ENCODE data around the gene OXNAD1. TPM values are rescaled to one million over a fixed set of nuclear protein-coding genes. Genes with fewer than 3 reads are reported as not detected.

The OXNAD1 gene
- total RNA-seq, 1 experiment from 2014 or later: 23.7 TPM

- H3K4me2 ChIP-seq (ENCODE audit: insufficient read depth, insufficient read length, low read length): no peak overlapping the region
- no peak overlapping the region for H2BK15ac ChIP-seq (ENCODE audit: low read depth, low read length)
- no peak overlapping the region for H3K18ac ChIP-seq (ENCODE audit: insufficient read length, low read depth, low read length)
- no peak overlapping the region for H4K91ac ChIP-seq (ENCODE audit: insufficient read length, low read depth, low read length)
- no peak overlapping the region for H3K14ac ChIP-seq (ENCODE audit: insufficient read depth, low read length)
- H3K9me3 ChIP-seq (ENCODE audit: control insufficient read depth, low read depth, low read length): no peaks in the 10 kb centered on the region
- Mint-ChIP-seq H3K27me3 (ENCODE audit: low read depth) (no peaks in the 10 kb centered on the region), H3K4me3 (no peak overlapping the region), H3K9me3 (no peaks in the 10 kb centered on the region), H3K4me1 (no peaks in the 10 kb centered on the region), H3K36me3 (ENCODE audit: insufficient read depth in 1 of 3, low read depth in 3 of 3) (peaks cover 4 to 26% (median 15%) of the 10 kb centered on the region in 3 experiments; a peak in 5 of 7 replicates), H3K27ac (no peak overlapping the region)
- H2BK120ac ChIP-seq (ENCODE audit: low read depth, low read length, poor library complexity, severe bottlenecking): no peak overlapping the region
- no peak overlapping the region for H3T11ph ChIP-seq (ENCODE audit: low read length)
- no peak overlapping the region for H4K8ac ChIP-seq (replicated peaks; ENCODE audit: insufficient read length, low read depth, low read length)
- no peaks in the 10 kb centered on the region for H3K79me2 ChIP-seq (ENCODE audit: insufficient read depth, low read length)
- no peaks in the 10 kb centered on the region for H3K79me1 ChIP-seq (ENCODE audit: insufficient read depth, low read depth, low read length, poor library complexity, severe bottlenecking)
- H2AK5ac ChIP-seq (ENCODE audit: insufficient read length, low read length): no peak overlapping the region
- H3K4me1 ChIP-seq (ENCODE audit: insufficient read depth, low read length): no peaks in the 10 kb centered on the region
- DNase-seq: no peak
- H3K27ac ChIP-seq (ENCODE audit: insufficient read length, low read depth, low read length): no peak overlapping the region
- no peak overlapping the region for H2BK20ac ChIP-seq (ENCODE audit: low read depth, low read length, poor library complexity, severe bottlenecking)
- H4K5ac ChIP-seq (ENCODE audit: insufficient read length, low read depth, low read length): no peak overlapping the region
- no peak overlapping the region for H3K23ac ChIP-seq (ENCODE audit: insufficient read length, low read depth, low read length)
- TF ChIP-seq CTCF (conservative IDR thresholded peaks at IDR 0.05): no peak
- no peak overlapping the region for H2AFZ ChIP-seq (ENCODE audit: low read length)
- H3K9ac ChIP-seq (ENCODE audit: extremely low read depth, insufficient read length, low read length): no peak overlapping the region
- H3K56ac ChIP-seq (ENCODE audit: insufficient read length, low read depth, low read length): no peak overlapping the region
- WGBS (ENCODE audit: extremely low coverage, insufficient read length, low lambda C conversion rate): no CpG with 5 or more reads among the region's 3 CpGs
- H2BK12ac ChIP-seq (ENCODE audit: insufficient read length, low read depth, low read length): no peak overlapping the region
- H3K23me2 ChIP-seq (ENCODE audit: insufficient read length, low read depth, low read length, poor library complexity, severe bottlenecking): no peaks in the 10 kb centered on the region
- H4K20me1 ChIP-seq (ENCODE audit: control insufficient read depth, insufficient read depth, insufficient read length): no peaks in the 10 kb centered on the region
- H3K27me3 ChIP-seq (ENCODE audit: insufficient read depth, low read length): no peaks in the 10 kb centered on the region
- H2BK5ac ChIP-seq (ENCODE audit: insufficient read length, low read length): no peak overlapping the region
- H3K4ac ChIP-seq (ENCODE audit: low read depth, low read length): no peak overlapping the region
These were observed 14.2 kb downstream of the OXNAD1 start for GRCh38 chr3:16279010-16279801.
